ENCODE results near the gene INHBE. TPM values are rescaled to one million over a fixed set of nuclear protein-coding genes. Genes with fewer than 3 reads are reported as not detected.
"Not testable (repeated sequence)": the region's sequence is repeated elsewhere in the genome, so short reads cannot be mapped to it uniquely, and the experiment has no call there.

INHBE gene
- total RNA-seq, 2 experiments from 2014 or later, result 0.08 TPM; not detected in 1

GRCh38 chr12:57430112-57430930 is 24.8 kb upstream of the INHBE start:
- DNase-seq, result peak; percentile 46
- no peaks in the 10 kb centered on the region for H3K27me3 Mint-ChIP-seq
- H3K9me3 Mint-ChIP-seq, result no peaks in the 10 kb centered on the region
- ChIA-PET CTCF (interaction anchor here (0.7 to 1.9 kb wide), 9 partner anchors 21 to 302 kb away, joined by 3 to 13 read pairs (median 6); partner anchors contain the start of genes INHBE and LRP1), POLR2A (interaction anchor here (0.6 to 1.8 kb wide), 17 partner anchors 9 to 353 kb away, joined by 3 to 11 read pairs (median 4); partner anchors contain the start of genes ARHGAP9, GLI1 and STAT6)
- peaks cover 40% of the 10 kb centered on the region for H3K4me1 Mint-ChIP-seq
- H3K27ac Mint-ChIP-seq, result peak overlapping the region; percentile 99
- H3K36me3 Mint-ChIP-seq (ENCODE audit: low read depth), result peaks cover 15% of the 10 kb centered on the region
- H3K4me3 Mint-ChIP-seq, result peak overlapping the region; percentile 99

- peak within 1 kb of the TSS; percentile 99 for H3K4me3 Mint-ChIP-seq
- DNase-seq, result peak; percentile 96
- H3K4me1 Mint-ChIP-seq, result peaks cover 43% of the 10 kb centered on the region
- H3K36me3 Mint-ChIP-seq (ENCODE audit: low read depth), result peaks cover 13% of the 10 kb centered on the region
- ChIA-PET CTCF (interaction anchor here (1.3 to 3.5 kb wide), 2 partner anchors 28 to 46 kb away, joined by 9 to 17 read pairs; partner anchors contain the start of gene GLI1), POLR2A (interaction anchor here (1.4 kb wide), 1 partner anchor 49 kb away, joined by 4 read pairs; the partner anchor contains the start of gene ARHGAP9)
- H3K9me3 Mint-ChIP-seq, result no peaks in the 10 kb centered on the region
- H3K27ac Mint-ChIP-seq, result peak within 1 kb of the TSS; percentile 99
- no peaks in the 10 kb centered on the region for H3K27me3 Mint-ChIP-seq
Observed at GRCh38 chr12:57430931-57431566, 24.1 kb upstream of the INHBE start, which contains the start of gene R3HDM2. Gene R3HDM2 (minus strand): TSS chr12:57431043. CDS start chr12:57310428, 120,615 bp downstream.

GRCh38 chr12:57431654-57432188 is 23.4 kb upstream of the INHBE start:
- DNase-seq, result no peak
- ChIA-PET POLR2A (no interaction called here), CTCF (interaction anchor here (3.5 kb wide), 1 partner anchor 28 kb away, joined by 17 read pairs; the partner anchor contains the start of gene GLI1)
- Mint-ChIP-seq H3K9me3 (no peaks in the 10 kb centered on the region), H3K4me1 (peaks cover 39% of the 10 kb centered on the region), H3K4me3 (peak overlapping the region; percentile 84), H3K36me3 (ENCODE audit: low read depth) (peaks cover 7% of the 10 kb centered on the region), H3K27ac (peak overlapping the region; percentile 91), H3K27me3 (no peaks in the 10 kb centered on the region)

GRCh38 chr12:57433370-57433769 is 21.7 kb upstream of the INHBE start:
- ChIA-PET CTCF (interaction anchor here (1.0 to 3.5 kb wide), 4 partner anchors 15 to 125 kb away, joined by 3 to 17 read pairs (median 5); partner anchors contain the start of genes GLI1 and INHBE), POLR2A (no interaction called here)
- Mint-ChIP-seq H3K36me3 (ENCODE audit: low read depth) (peaks cover 4% of the 10 kb centered on the region), H3K9me3 (no peaks in the 10 kb centered on the region), H3K27me3 (peaks cover under 1% of the 10 kb centered on the region), H3K4me3 (no peak overlapping the region), H3K27ac (no peak overlapping the region), H3K4me1 (peaks cover 31% of the 10 kb centered on the region)
- no peak for DNase-seq

- H3K27ac Mint-ChIP-seq, result peak within 1 kb of the TSS; percentile 63
- H3K27me3 Mint-ChIP-seq, result peaks cover 5% of the 10 kb centered on the region
- CTCF ChIA-PET, result interaction anchor here (1.0 to 3.5 kb wide), 6 partner anchors 19 to 191 kb away, joined by 3 to 17 read pairs (median 4); partner anchors contain the start of genes ARHGAP9, DCTN2, GLI1 and INHBE
- H3K4me1 Mint-ChIP-seq, result peaks cover 22% of the 10 kb centered on the region
- H3K4me3 Mint-ChIP-seq, result peak within 1 kb of the TSS; percentile 30
- DNase-seq, result no peak
- H3K9me3 Mint-ChIP-seq, result no peaks in the 10 kb centered on the region
- H3K36me3 Mint-ChIP-seq (ENCODE audit: low read depth), result peaks cover 4% of the 10 kb centered on the region
- POLR2A ChIA-PET, result interaction anchor here (1.4 kb wide), 1 partner anchor 709 kb away, joined by 4 read pairs; the partner anchor contains the start of gene NACA
Observed at GRCh38 chr12:57434517-57435223, 20.4 kb upstream of the INHBE start, which contains the start of gene INHBC. Gene INHBC (plus strand): TSS chr12:57434784. CDS start chr12:57434887, 103 bp downstream.

GRCh38 chr12:57435293-57435692 is 19.8 kb upstream of the INHBE start:
- POLR2A ChIA-PET, result interaction anchor here (1.4 kb wide), 1 partner anchor 710 kb away, joined by 4 read pairs; the partner anchor contains the start of gene NACA
- Mint-ChIP-seq H3K27me3 (peaks cover 5% of the 10 kb centered on the region), H3K36me3 (ENCODE audit: low read depth) (no peaks in the 10 kb centered on the region), H3K4me3 (peak overlapping the region; percentile 30), H3K9me3 (no peaks in the 10 kb centered on the region), H3K27ac (peak overlapping the region; percentile 63), H3K4me1 (peaks cover 17% of the 10 kb centered on the region)
- peak; percentile 39 for DNase-seq
- CTCF ChIA-PET, result interaction anchor here (1.0 to 1.9 kb wide), 5 partner anchors 18 to 192 kb away, joined by 3 to 12 read pairs (median 3); partner anchors contain the start of genes ARHGAP9, DCTN2 and INHBE

GRCh38 chr12:57438400-57438799 is 16.7 kb upstream of the INHBE start:
- Mint-ChIP-seq H3K4me3 (no peak overlapping the region), H3K4me1 (peaks cover 6% of the 10 kb centered on the region), H3K27ac (no peak overlapping the region), H3K36me3 (ENCODE audit: low read depth) (peaks cover 4% of the 10 kb centered on the region), H3K27me3 (peaks cover 10% of the 10 kb centered on the region), H3K9me3 (peaks cover 11% of the 10 kb centered on the region)
- DNase-seq, result no peak
- ChIA-PET POLR2A (interaction anchor here (0.6 kb wide), 1 partner anchor 28 kb away, joined by 4 read pairs; no protein-coding TSS in a partner anchor), CTCF (interaction anchor here (0.6 to 1.0 kb wide), 2 partner anchors 14 to 131 kb away, joined by 3 to 4 read pairs; no protein-coding TSS in a partner anchor)

- ChIA-PET POLR2A (no interaction called here), CTCF (interaction anchor here (3.1 kb wide), 1 partner anchor 13 kb away, joined by 13 read pairs; no protein-coding TSS in a partner anchor)
- H3K4me1 Mint-ChIP-seq, result peaks cover 6% of the 10 kb centered on the region
- H3K4me3 Mint-ChIP-seq, result no peak overlapping the region
- DNase-seq, result no peak
- H3K27me3 Mint-ChIP-seq, result peaks cover 10% of the 10 kb centered on the region
- H3K27ac Mint-ChIP-seq, result no peak overlapping the region
- peaks cover 11% of the 10 kb centered on the region for H3K9me3 Mint-ChIP-seq
- peaks cover 4% of the 10 kb centered on the region for H3K36me3 Mint-ChIP-seq (ENCODE audit: low read depth)
Observed at GRCh38 chr12:57439762-57440266, 15.3 kb upstream of the INHBE start.

GRCh38 chr12:57441393-57441792 is 13.7 kb upstream of the INHBE start:
- H3K36me3 Mint-ChIP-seq (ENCODE audit: low read depth); POLR2A ChIA-PET; H3K27ac Mint-ChIP-seq; DNase-seq; H3K4me3 Mint-ChIP-seq; H3K4me1 Mint-ChIP-seq: not testable (repeated sequence)
- Mint-ChIP-seq H3K9me3 (peaks cover 11% of the 10 kb centered on the region), H3K27me3 (peaks cover 11% of the 10 kb centered on the region)
- CTCF ChIA-PET, result interaction anchor here (0.9 to 3.1 kb wide), 2 partner anchors 11 to 18 kb away, joined by 5 to 13 read pairs; partner anchors contain the start of gene GLI1

GRCh38 chr12:57441846-57442427 is 13.2 kb upstream of the INHBE start:
- POLR2A ChIA-PET, result no interaction called here
- H3K36me3 Mint-ChIP-seq (ENCODE audit: low read depth), result peaks cover 4% of the 10 kb centered on the region

GRCh38 chr12:57444337-57444736 is 10.8 kb upstream of the INHBE start:
- H3K4me3 Mint-ChIP-seq; H3K36me3 Mint-ChIP-seq (ENCODE audit: low read depth); DNase-seq; H3K27me3 Mint-ChIP-seq; H3K27ac Mint-ChIP-seq; H3K4me1 Mint-ChIP-seq: not testable (repeated sequence)
- H3K9me3 Mint-ChIP-seq, result peaks cover 11% of the 10 kb centered on the region
- CTCF ChIA-PET, result interaction anchor here (1.5 kb wide), 1 partner anchor 14 kb away, joined by 7 read pairs; no protein-coding TSS in a partner anchor
- POLR2A ChIA-PET, result interaction anchor here (1.0 kb wide), 1 partner anchor 14 kb away, joined by 5 read pairs; no protein-coding TSS in a partner anchor

More at GRCh38 chr12:57441846-57442427, 13.2 kb upstream of the INHBE start:
- Mint-ChIP-seq H3K4me3 (no peak overlapping the region), H3K27ac (no peak overlapping the region), H3K27me3 (peaks cover 11% of the 10 kb centered on the region), H3K9me3 (peaks cover 11% of the 10 kb centered on the region), H3K4me1 (peaks cover 3% of the 10 kb centered on the region)
- DNase-seq, result no peak
- CTCF ChIA-PET, result interaction anchor here (0.9 to 3.1 kb wide), 3 partner anchors 11 to 17 kb away, joined by 5 to 13 read pairs (median 6); partner anchors contain the start of gene GLI1
